K562 (cell line): ENCODE data around the gene CD151. TPM values are rescaled to one million over a fixed set of nuclear protein-coding genes. Genes with fewer than 3 reads are reported as not detected.

Experiments
- BCOR ChIP-seq: fragments of 450-650 bp; IDR thresholded peaks from 2 replicates; pipeline ENCODE4 v1.6.1; 2016
- BDP1 ChIP-seq: IDR thresholded peaks from 3 replicates; pipeline ENCODE4 v1.6.1; 2011; ENCODE audit not compliant: insufficient read length, insufficient read depth
- BHLHE40 ChIP-seq: IDR thresholded peaks from 2 replicates; pipeline ENCODE4 v1.6.1; 2011; ENCODE audit warnings: low read length, improper control_type of control experiment
- HNRNPH1 ChIP-seq: fragments of 200-400 bp; formaldehyde crosslinking; optimal IDR thresholded peaks from 2 replicates; pipeline ENCODE3; 2017; ENCODE audit warnings: low read depth, mild to moderate bottlenecking, low read length, moderate library complexity
- JUNB ChIP-seq: fragments of 450-650 bp; formaldehyde crosslinking; conservative IDR thresholded peaks from 2 replicates; pipeline ENCODE4 v1.4.0; 2020; ENCODE audit warnings: mild to moderate bottlenecking
- MECOM ChIP-seq: fragments of 250-450 bp; sonication (Bioruptor Pico); IDR thresholded peaks from 2 replicates; pipeline ENCODE4 v1.8.0; 2022; ENCODE audit warnings: inconsistent platforms
- NUFIP1 ChIP-seq: fragments of 450-650 bp; IDR thresholded peaks from 2 replicates; pipeline ENCODE4 v1.6.1; 2018; ENCODE audit not compliant: partially characterized antibody
- PHF8 ChIP-seq: fragments of 200-600 bp; sonication (generic); IDR thresholded peaks from 2 replicates; pipeline ENCODE4 v1.6.1; 2012; ENCODE audit warnings: mixed run types, mild to moderate bottlenecking, inconsistent platforms, low read length, moderate library complexity, borderline replicate concordance
- PRMT5 ChIP-seq: sonication (generic); formaldehyde crosslinking; IDR thresholded peaks from 2 replicates; pipeline ENCODE4 v1.5.0; 2020; ENCODE audit warnings: missing genetic modification reagents
- SIN3A ChIP-seq, 2 experiments: fragments of 150-350 bp in 1 of 2; IDR thresholded peaks; 2 replicates each; pipeline ENCODE4 v1.6.1; 2011 to 2016; ENCODE audit warnings: borderline replicate concordance in 2 of 2, low read depth in 2 of 2, low read length in 2 of 2, mild to moderate bottlenecking in 2 of 2, moderate library complexity in 2 of 2; ENCODE audit not compliant: control insufficient read depth in 1 of 2
- SMARCE1 ChIP-seq: fragments of 450-650 bp; IDR thresholded peaks from 2 replicates; pipeline ENCODE4 v1.7.1; 2016; ENCODE audit warnings: mild to moderate bottlenecking
- ZBTB17 ChIP-seq: fragments of 450-650 bp; formaldehyde crosslinking; IDR thresholded peaks from 2 replicates; pipeline ENCODE4 v1.4.0; 2020; ENCODE audit warnings: mild to moderate bottlenecking
- ZEB2 ChIP-seq: fragments of 450-650 bp; IDR thresholded peaks from 2 replicates; pipeline ENCODE4 v1.6.1; 2016
- ZKSCAN1 ChIP-seq: fragments of 150-350 bp; IDR thresholded peaks from 2 replicates; pipeline ENCODE4 v1.6.1; 2016; ENCODE audit warnings: low read depth, low read length
- ZKSCAN8 ChIP-seq: fragments of 200-800 bp; sonication (Bioruptor generic); IDR thresholded peaks from 2 replicates; pipeline ENCODE4 v1.6.1; 2016; ENCODE audit warnings: missing genetic modification characterization, missing compliant biosample characterization
- ZNF316 ChIP-seq: fragments of 450-650 bp; IDR thresholded peaks from 2 replicates; pipeline ENCODE4 v1.6.1; 2016
- polyA plus RNA-seq, 8 experiments: library from polyadenylated mRNA; depleted of rRNA in 4 of 8; stranded (reverse) in 5 of 8; unstranded in 3 of 8; fragments of >200 nt; fragmentation: Nextera tagmentation in 2 of 8; fragmentation: Illumina TruSeq in 1 of 8; extraction: Ambion mirVana in 2 of 8; extraction: Trizol in 1 of 8; gene quantifications; 2 replicates each; pipeline versions ENCODE4 v1.2.1 to v1.2.3, GENCODE V29; 2011 to 2014; ENCODE audit warnings: inconsistent platforms in 1 of 8, missing spikeins in 1 of 8
- total RNA-seq, 7 experiments: library from RNA; depleted of rRNA in 6 of 7; stranded (reverse); fragments of >200 nt in 6 of 7; fragmentation: Illumina TruSeq in 2 of 7; extraction: Trizol in 2 of 7; gene quantifications; 2 replicates each; pipeline versions ENCODE4 v1.2.1 to v1.2.3, GENCODE V29; 2011 to 2021; ENCODE audit warnings: low replicate concordance in 1 of 7
- TF ChIP-seq, protein P1 (sequence below): fragments of 250-450 bp; sonication (Bioruptor Pico); IDR thresholded peaks from 2 replicates; pipeline ENCODE4 v1.8.0; 2021; ENCODE audit warnings: borderline replicate concordance, mild to moderate bottlenecking, moderate library complexity; ENCODE audit not compliant: poor library complexity, severe bottlenecking
- TF ChIP-seq, protein P2 (sequence below): fragments of 250-450 bp; sonication (Bioruptor Pico); IDR thresholded peaks from 2 replicates; pipeline ENCODE4 v1.8.0; 2022; ENCODE audit warnings: moderate library complexity, mild to moderate bottlenecking, inconsistent platforms
- TF ChIP-seq, protein P3 (sequence below), 2 experiments: fragments of 450-650 bp; conservative IDR thresholded peaks; 2 replicates each; pipeline ENCODE4 v1.6.1; 2017; ENCODE audit warnings: mild to moderate bottlenecking in 2 of 2, moderate library complexity in 2 of 2
- TF ChIP-seq, protein P4 (sequence below), 2 experiments: fragments of 450-650 bp in 1 of 2; sonication (generic) in 1 of 2; formaldehyde crosslinking; conservative IDR thresholded peaks; 2 replicates each; pipeline versions ENCODE4 v1.4.0 to v1.8.1; 2020 to 2022; ENCODE audit warnings: mild to moderate bottlenecking in 1 of 2, missing genetic modification reagents in 1 of 2
- TF ChIP-seq, protein P5 (sequence below): fragments of 450-650 bp; IDR thresholded peaks from 2 replicates; pipeline ENCODE4 v1.6.1; 2017; ENCODE audit warnings: antibody characterized with exemption, mild to moderate bottlenecking

CD151 gene
- total and polyA plus RNA-seq, 9 of the 15 experiments (the other 6 are each of a cell fraction or from before 2014, with no cell fraction given), result 2.3 to 187 (median 140) TPM

DNA sequence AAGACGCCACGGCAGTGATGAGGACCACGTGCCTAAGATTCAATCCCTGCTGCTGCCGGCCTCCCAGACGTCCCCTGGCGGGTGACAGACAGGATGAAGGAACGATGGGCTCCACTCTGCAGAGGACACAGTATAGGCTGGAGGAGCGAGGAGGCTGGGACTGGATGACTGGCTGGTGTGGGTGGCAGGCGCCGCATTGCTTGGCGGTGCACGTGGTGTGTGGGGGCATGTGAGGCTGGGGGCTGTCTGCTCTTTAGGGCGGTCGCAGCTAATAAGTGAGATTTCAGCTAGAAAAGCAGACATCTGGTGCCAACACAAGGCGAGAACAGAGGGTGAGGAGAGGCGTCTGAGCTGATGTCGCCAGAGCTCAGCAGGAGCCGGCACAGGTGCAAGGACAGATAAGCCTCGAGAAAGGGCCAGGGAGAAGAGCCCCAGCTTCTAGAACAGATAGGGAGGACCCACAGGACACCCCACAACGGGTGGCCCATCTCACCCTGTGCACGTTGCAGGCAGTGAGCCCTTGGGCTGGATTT lies 43.1 kb downstream of the CD151 start (continued):
- TF ChIP-seq, protein P1, sequence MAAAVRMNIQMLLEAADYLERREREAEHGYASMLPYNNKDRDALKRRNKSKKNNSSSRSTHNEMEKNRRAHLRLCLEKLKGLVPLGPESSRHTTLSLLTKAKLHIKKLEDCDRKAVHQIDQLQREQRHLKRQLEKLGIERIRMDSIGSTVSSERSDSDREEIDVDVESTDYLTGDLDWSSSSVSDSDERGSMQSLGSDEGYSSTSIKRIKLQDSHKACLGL (CRISPR knock-in tag), result no peak
- TF ChIP-seq HNRNPH1, result no peak
- TF ChIP-seq BCOR, result peak; percentile 86
- TF ChIP-seq, protein P2, sequence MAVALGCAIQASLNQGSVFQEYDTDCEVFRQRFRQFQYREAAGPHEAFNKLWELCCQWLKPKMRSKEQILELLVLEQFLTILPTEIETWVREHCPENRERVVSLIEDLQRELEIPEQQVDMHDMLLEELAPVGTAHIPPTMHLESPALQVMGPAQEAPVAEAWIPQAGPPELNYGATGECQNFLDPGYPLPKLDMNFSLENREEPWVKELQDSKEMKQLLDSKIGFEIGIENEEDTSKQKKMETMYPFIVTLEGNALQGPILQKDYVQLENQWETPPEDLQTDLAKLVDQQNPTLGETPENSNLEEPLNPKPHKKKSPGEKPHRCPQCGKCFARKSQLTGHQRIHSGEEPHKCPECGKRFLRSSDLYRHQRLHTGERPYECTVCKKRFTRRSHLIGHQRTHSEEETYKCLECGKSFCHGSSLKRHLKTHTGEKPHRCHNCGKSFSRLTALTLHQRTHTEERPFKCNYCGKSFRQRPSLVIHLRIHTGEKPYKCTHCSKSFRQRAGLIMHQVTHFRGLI (CRISPR knock-in tag), result no peak
- no peak for TF ChIP-seq NUFIP1
- TF ChIP-seq BHLHE40, result peak; percentile 74
- peak; percentile 87 for TF ChIP-seq ZEB2
- no peak for TF ChIP-seq PRMT5 (CRISPR knock-in tag)
- TF ChIP-seq ZKSCAN8, result no peak
- TF ChIP-seq BDP1, result no peak
- TF ChIP-seq SMARCE1, result peak; percentile 86
- TF ChIP-seq, protein P3, sequence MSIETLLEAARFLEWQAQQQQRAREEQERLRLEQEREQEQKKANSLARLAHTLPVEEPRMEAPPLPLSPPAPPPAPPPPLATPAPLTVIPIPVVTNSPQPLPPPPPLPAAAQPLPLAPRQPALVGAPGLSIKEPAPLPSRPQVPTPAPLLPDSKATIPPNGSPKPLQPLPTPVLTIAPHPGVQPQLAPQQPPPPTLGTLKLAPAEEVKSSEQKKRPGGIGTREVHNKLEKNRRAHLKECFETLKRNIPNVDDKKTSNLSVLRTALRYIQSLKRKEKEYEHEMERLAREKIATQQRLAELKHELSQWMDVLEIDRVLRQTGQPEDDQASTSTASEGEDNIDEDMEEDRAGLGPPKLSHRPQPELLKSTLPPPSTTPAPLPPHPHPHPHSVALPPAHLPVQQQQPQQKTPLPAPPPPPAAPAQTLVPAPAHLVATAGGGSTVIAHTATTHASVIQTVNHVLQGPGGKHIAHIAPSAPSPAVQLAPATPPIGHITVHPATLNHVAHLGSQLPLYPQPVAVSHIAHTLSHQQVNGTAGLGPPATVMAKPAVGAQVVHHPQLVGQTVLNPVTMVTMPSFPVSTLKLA (conservative IDR thresholded peaks at IDR 0.05), result peak; percentile 89 to 92
- TF ChIP-seq, protein P4, sequence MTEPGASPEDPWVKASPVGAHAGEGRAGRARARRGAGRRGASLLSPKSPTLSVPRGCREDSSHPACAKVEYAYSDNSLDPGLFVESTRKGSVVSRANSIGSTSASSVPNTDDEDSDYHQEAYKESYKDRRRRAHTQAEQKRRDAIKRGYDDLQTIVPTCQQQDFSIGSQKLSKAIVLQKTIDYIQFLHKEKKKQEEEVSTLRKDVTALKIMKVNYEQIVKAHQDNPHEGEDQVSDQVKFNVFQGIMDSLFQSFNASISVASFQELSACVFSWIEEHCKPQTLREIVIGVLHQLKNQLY (CRISPR knock-in tag; conservative IDR thresholded peaks at IDR 0.05), result no peak
- TF ChIP-seq, protein P5, sequence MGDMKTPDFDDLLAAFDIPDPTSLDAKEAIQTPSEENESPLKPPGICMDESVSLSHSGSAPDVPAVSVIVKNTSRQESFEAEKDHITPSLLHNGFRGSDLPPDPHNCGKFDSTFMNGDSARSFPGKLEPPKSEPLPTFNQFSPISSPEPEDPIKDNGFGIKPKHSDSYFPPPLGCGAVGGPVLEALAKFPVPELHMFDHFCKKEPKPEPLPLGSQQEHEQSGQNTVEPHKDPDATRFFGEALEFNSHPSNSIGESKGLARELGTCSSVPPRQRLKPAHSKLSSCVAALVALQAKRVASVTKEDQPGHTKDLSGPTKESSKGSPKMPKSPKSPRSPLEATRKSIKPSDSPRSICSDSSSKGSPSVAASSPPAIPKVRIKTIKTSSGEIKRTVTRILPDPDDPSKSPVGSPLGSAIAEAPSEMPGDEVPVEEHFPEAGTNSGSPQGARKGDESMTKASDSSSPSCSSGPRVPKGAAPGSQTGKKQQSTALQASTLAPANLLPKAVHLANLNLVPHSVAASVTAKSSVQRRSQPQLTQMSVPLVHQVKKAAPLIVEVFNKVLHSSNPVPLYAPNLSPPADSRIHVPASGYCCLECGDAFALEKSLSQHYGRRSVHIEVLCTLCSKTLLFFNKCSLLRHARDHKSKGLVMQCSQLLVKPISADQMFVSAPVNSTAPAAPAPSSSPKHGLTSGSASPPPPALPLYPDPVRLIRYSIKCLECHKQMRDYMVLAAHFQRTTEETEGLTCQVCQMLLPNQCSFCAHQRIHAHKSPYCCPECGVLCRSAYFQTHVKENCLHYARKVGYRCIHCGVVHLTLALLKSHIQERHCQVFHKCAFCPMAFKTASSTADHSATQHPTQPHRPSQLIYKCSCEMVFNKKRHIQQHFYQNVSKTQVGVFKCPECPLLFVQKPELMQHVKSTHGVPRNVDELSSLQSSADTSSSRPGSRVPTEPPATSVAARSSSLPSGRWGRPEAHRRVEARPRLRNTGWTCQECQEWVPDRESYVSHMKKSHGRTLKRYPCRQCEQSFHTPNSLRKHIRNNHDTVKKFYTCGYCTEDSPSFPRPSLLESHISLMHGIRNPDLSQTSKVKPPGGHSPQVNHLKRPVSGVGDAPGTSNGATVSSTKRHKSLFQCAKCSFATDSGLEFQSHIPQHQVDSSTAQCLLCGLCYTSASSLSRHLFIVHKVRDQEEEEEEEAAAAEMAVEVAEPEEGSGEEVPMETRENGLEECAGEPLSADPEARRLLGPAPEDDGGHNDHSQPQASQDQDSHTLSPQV, result peak; percentile 75; the same call in 1 of the 2 replicates
- peak; percentile 64; the same call in 1 of the 2 replicates for TF ChIP-seq MECOM
- TF ChIP-seq ZKSCAN1, result no peak
- TF ChIP-seq SIN3A (IDR thresholded peaks at IDR 0.05; ENCODE audit: borderline replicate concordance in 2 of 2, control insufficient read depth in 1 of 2, low read depth in 2 of 2, low read length in 2 of 2), result no peak
- TF ChIP-seq PHF8, result no peak
- TF ChIP-seq ZNF316, result no peak
- no peak for TF ChIP-seq JUNB (CRISPR knock-in tag)
- TF ChIP-seq ZBTB17 (CRISPR knock-in tag), result no peak
